GM19328 (cell line): ENCODE data around the gene SNAPC2.
A peak's percentile ranks its signal among the peaks of the same experiment; 100 is the strongest.
"Not testable (repeated sequence)": the region's sequence is repeated elsewhere in the genome, so short reads cannot be mapped to it uniquely, and the experiment has no call there.

Experiments
- ATAC-seq: cut with Tn5 transposase; IDR thresholded peaks from one replicate; pipeline ENCODE4 v1.9.1; 2021; ENCODE audit warnings: mild to moderate bottlenecking, moderate library complexity; ENCODE audit not compliant: unreplicated experiment

The SNAPC2 gene

DNA sequence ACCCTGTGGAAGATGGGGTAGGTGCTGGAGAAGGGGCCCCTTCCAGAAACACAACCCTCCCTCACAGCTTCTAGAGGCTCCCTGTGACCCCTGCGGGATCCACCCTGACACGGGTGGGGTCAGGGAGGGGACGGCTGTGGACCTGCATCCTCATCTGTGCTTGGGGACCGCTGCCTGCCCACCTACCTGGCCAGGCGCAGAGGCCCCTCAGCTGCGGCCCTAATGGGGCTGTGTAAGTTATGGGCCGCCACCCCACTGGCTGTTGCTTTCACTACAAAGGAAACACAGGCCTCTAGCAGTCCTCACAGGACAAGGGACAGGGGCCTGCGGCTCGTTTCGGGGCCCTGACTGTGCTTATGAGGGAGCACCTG, 12.8 kb downstream of the SNAPC2 start:
- ATAC-seq = no peak

DNA sequence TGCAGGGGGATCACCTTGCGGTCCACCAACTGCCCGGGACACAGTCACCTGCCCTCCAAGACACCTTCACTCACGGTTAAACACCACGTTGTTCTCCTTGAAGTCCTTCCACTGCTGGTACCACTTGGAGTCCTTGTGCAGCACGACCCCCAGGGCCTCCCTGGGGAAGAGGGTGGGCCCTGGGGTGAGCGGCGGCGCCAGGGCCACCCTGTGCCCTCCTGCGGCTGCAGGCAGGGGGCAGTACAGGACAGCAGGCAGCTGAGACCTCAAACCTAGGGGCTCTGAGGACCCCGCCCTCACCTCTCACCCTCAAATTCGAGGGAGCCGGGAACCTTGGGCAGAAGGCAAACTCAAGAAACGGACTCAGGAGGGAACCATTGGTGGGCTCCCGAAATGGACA, 13.3 kb downstream of the SNAPC2 start:
- ATAC-seq = no peak

DNA sequence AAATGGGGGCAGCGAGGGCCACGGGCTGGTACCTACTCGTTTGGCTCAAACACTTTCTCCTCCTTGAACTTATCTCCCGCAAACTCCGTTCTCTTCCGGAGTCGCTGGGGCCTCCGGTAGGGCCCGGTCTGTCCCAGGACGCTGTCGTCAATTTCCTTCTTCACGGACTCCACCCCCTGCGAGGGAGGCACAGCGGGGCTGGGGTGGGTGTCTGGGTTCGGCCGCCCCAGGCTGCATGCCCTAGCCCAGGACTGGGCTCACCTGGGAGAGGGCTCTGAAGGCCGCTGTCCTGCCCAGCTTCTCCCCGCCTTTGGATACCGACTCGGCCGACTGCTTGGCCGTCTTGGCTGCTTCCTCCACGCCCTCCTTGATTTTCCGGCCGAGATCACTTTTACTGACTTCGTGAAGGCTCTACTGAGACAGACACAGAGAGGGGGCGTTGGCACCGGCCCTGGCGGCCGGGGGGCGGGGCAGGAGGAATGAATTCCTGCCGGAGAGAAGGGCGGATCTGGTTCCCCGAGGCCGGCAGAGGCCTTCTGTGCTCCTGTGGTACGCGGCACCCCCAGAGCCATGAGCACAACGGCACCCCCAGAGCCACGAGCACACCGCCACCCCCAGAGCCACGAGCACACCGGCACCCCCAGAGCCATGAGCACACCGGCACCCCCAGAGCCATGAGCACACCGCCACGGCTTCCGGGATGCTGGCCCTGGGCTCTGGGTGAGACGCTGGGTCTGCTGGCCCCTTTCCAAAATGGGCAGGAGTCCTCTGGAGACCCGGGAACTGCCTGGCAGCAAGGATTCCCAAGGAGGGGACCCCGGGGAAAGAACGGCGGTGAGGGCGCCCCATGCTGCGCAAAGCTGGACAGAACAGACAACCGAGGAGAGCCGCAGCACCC, 13.9 kb downstream of the SNAPC2 start:
- no peak for ATAC-seq

DNA sequence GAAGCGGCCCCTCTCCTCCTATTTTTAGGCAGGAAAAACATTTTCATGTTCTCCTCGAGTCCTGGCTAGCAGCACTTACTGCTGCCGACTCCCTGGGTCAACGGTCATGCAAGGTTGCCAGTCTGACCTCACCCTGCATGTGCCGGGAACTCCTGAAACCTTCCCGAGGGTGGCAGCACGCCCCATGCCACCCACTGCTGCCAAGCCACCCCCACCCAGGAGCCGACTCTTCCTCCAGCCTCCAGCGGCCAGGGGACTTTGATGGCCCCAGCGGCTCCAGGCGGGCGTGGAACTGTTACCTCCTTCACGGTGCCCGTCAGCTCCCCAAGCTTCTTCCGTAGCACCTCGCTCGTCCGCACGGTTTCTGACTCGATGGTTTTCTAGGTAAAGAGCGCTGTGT, 14.6 kb downstream of the SNAPC2 start:
- ATAC-seq = no peak

DNA sequence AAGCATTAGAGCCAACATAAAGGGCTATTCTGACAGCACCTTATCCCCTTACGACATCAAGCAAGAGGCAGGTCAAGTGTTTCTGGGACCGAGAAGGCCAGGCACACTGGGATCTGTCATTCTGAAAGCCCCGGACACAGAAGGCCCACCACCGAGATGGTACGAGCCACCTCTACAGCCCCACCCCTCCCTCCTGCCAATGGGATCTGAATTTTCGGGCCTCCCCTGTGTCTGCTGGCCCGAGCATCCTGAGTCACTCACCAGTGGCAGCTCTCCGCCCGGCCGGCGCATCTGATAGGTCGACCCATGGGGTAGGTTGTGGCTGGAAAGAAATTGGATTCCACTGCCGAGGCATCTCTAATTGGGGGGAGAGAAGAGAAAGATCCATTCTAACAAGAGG, 20.7 kb downstream of the SNAPC2 start:
- no peak for ATAC-seq

DNA sequence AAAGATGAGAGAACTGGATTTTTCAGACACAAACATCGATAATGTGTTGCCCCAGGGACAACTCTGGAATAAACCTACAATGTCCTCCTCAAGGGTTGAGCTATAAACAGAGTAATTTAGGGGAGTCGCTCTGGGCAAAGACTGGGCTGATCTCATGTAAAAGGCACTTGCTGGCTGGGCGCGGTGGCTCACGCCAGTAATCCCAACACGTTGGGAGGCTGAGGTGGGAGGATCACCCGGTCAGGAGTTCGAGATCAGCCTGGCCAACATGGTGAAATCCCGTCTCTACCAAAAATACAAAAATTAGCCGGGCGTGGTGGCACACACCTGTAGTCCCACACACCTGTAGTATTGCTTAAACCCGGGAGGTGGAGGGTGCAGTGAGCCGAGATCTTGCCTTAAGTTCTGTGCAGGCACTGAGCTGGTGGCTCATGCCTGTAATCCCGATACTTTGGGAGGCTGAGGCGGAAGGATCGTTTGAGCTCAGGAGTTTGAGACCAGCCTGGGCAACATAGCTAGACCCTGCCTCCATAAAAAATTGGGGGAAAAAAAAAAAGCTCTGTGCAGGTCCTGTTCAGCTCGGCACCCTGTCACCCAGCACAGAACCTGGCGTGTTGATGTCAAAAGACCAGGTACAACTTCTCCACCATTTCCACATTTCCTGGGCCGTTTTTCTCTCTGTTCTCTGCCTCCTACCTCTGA, 21.9 kb downstream of the SNAPC2 start:
- no peak for ATAC-seq

DNA sequence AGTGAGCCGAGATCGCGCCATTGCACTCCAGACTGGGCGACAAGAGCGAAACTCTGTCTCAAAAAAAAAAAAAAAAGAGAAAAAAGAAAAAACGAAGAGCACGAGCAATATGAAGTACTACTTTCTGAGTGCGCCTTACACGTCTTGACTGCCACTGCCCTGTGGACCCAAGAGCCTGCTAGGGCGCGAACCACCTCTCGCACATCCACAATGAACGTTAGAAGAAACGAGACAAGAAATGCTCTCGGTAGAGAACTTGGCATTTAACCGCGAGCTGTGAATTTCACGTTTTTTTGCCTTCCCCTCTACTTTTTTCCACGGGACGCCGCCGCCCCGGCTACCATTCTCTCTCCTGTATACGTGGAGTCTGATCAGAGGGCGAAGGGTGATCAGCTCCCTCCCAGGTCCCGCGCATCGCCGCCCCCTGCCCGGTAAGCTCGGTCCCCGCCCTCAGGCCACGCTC, 22.9 kb downstream of the SNAPC2 start:
- ATAC-seq = peak; percentile 1

DNA sequence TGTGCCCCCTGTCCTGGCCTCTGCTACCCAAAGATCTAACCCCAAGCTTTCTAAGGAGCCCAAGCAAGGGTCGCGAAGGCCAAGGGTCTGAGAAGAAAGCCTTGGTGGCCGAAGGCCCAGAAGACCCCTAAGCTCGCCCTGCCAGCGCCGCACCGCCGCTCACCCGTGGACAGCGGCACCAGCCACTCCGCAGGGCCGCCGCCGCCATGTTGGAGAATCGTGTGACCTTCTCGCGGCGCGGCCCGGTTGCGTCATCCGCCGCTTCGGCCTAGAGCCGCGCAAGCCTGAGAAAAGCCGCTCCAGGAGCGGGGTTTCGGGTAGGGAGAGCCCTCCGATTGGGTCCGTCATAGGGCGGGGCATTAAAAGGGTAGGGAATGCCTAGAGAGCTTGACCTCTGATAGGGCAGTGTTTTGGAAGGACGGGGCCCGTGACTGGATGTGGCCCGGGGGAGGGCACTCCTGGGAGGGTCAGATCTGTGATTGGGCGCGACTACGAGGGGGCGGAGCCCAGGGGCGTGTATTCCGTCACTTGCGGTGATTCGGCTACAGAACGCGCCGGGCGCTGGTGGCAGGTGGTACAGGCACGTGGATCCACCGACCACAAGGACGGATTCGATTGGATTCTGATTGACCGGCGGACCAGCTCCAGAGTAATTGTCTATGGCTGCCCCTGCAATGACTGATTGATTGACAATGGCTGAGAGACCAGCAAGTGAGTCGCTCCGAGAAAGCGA, 23.5 kb downstream of the SNAPC2 start, which contains the start of gene TIMM44:
TSS of gene TIMM44 (minus strand) at position 223 of the 733 bp plus-strand sequence. CDS start at position 208, 15 bp downstream.
- peak; percentile 97 for ATAC-seq

DNA sequence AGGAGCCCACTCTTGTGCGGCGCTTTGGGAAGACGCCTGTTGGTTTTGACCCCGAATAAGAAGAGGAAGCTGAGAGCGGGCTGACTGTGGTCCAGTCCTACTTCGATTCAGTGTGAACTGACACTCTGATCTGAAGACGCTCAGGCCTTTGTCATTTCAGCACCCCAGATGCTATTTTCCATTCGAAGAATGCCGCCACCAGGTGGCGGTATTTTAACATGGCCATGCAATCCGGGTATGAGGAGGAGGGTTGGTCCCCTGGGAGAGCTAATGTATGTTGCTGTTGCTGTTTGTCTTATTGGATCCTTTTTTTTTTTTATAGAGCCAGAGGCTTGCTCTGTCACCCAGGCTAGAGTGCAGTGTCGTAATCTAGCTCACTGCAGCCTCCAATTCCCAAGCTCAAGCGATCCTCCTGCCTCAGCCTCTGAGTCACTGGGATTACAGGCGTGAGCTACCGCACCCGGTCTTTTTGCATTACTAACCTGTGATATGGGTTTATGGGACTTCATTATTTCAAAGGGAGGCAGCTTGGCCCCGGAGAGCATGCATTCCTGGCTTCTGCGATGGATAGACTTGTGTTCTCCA, 24.1 kb downstream of the SNAPC2 start:
- ATAC-seq = peak; percentile 21

DNA sequence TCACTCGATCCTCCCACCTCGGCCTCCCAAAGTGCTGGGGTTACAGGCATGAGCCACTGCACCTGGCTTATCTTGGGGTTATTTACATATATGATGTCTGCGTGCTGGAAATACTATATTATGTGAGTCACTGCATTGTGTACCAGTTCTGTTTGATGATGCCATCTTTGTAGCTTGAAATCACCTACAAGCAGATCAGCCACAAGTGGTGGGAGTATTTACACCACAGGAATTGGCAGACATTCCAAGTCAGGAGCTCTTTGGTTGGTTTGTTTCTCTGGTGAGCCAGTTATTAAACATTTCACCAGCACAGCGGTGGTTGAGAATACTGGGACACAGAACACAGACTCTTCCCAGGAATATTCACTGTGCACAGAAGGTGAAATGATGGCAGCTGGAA, 27.8 kb downstream of the SNAPC2 start:
- no peak for ATAC-seq

DNA sequence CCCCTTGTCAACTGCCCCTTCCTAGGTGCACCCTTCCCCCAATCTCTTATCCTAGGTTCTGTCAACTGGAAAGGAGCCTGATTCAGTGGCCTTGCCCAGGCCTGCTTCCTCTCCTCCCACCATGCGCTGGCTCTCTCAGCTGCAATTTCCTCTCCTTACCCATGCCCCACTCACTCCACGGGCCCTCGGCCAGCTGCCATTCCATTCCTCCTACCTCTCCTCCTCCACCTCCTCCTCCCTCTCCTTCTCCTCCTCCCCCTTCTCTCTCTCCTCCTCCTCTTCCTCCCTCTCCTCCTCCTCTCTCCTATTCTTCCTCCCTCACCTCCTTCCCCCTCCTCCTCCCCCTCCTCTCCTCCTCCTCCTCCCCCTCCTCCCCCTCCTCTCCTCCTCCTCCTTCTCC, 32.9 kb downstream of the SNAPC2 start:
- no peak for ATAC-seq

DNA sequence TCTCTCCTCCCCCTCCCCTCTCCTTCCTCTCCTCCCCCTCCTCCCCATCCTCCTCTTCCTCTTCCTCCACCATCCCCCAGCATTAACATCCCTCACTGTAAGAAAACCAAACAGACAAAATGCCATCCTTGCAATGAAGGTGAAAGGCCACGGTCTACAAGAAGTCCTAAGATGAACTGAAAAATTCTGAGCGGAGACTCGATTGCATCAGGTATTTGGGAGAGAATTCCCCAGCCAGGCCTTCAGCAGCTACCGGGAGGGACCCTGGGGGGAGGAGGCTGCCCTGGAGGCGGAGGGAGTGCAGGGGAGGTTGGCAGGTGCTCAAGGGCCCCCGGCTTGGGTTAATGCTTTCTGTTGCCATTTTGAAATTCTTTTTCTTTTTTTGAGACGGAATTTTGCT, 33.4 kb downstream of the SNAPC2 start:
- ATAC-seq = no peak

DNA sequence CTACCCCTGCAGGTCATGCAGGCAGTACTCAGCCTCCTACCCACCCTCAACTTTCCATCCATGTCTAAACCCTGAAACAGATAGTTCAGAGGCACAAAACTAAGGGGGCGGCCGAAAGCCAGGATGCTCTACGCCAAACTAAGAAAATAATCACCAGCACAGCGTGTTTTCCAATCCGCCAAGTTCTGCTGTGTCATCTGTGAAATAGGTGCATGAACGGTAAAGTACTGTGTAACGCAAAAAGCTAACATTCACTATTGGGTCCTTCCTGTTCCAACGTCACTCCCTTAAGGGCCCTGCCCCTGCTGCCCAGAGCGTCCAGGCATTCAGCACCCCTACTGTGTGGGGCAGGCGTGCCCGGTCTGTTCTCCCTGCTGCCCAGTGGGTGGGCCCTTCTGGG, 35.6 kb downstream of the SNAPC2 start:
- ATAC-seq = no peak

DNA sequence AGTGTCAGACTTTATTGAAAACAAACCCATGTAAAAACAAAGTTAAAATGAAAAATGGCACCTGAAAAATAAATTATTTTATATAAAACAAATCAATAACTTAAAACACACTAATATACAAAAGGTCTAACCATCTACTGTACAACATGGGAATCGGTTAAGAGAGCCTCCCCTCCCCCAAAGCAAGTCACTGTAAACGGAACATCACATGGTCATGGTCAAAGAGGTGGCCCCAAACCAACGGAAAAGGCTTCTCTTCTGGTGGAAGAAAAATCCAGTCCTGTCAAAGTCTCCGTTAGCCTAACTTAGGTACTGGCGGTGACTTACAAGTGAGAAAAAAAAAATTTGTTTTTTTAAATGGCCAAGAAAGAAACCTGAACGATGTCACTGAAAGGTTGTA, 39.1 kb downstream of the SNAPC2 start:
- ATAC-seq = no peak

DNA sequence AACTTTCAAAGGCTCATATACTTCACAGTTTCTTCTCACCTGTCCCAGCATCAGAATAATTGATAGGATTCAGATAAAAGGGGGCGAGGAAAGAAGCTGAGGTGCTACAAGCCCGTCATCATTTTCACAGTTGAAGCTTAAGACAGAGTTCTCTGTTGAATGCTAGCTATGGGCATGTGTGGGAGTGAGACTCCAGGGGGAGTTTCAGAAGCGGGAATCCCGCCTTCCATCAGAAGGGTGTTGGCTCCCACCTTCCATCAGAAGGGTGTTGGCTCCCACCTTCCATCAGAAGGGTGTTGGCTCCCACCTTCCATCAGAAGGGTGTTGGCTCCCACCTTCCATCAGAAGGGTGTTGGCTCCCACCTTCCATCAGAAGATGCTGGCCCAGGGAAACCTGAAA, 40.9 kb downstream of the SNAPC2 start:
- ATAC-seq = not testable (repeated sequence)

DNA sequence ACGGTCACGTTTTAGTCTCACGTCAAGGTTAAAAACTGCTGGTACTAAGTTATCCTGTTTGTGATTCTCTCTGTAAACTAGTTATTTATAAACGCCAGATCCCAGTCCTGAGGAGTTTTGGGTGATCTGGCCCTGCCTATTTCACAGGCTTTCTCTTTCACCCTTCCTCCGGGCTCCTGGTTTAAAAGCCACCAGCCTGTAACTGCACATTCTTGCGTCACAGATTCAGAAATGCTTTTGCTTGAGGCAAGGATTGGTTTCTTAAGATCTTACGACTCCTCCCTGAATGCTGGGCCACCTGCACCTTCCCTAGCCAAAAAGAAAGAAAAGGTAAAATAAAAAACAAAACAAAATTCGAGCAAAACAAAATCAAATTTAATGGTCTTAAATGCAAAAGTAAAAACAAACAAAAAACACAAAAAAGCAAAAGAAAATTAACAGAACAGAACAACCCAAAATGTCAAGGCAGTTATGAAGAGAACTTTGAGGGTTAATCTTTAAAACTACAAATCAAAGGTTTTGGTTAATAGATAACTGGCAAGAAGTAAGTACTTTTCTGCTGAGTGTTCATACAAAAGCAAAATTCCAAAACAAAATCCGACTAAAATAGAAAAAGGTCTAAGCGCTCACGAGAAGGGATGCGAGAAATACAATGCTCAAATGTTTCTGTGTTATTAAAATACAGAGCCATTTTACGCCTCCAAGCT, 41.9 kb downstream of the SNAPC2 start:
- no peak for ATAC-seq

DNA sequence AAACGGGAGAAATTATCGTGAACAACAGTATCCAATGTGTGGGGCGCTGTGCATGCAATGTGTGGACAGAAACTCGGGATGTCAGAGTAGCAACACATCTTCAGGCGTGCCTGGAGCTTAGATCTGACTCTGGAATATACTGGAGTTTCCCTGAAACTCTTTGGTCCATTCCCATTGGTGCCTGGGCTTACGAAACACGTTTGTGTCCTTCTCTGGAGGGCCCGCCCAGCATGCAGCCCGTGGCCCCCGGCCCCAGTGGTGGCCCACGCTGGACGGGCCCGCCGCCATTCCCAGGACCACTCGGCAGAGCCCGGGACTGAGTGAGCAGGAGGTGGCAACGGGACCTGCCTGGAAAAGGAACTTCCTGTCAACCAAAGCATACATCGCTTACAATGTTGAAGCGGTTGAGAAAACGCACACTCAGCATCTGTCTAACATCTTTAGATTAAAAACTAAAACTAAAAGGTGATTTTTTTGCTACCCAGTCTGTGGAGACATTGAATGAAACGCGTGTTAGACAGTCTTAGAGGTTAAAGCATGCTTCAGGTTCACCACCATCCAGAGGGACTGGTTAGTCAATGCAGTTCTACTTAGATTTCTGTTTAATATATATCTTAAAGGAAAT, 42.6 kb downstream of the SNAPC2 start:
- ATAC-seq = no peak

DNA sequence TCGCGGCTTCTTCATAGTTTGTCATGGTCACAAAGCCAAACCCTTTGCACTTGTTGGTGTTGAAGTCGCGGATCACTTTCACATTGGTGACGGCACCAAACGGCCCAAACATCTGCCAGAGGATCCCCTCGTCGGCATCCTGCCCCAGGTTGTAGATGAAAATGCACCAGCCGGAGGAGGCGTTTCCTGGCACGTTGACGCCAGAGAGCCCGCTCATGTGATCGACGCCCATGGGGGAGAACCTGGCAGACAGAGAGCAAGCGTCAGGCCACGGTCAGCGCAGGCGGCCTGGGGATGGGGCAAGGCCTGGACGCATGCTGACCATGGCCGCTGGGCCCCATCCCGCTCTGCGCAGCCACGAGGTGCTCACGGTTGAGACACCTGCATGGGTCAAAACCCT, 43.4 kb downstream of the SNAPC2 start:
- ATAC-seq = no peak

DNA sequence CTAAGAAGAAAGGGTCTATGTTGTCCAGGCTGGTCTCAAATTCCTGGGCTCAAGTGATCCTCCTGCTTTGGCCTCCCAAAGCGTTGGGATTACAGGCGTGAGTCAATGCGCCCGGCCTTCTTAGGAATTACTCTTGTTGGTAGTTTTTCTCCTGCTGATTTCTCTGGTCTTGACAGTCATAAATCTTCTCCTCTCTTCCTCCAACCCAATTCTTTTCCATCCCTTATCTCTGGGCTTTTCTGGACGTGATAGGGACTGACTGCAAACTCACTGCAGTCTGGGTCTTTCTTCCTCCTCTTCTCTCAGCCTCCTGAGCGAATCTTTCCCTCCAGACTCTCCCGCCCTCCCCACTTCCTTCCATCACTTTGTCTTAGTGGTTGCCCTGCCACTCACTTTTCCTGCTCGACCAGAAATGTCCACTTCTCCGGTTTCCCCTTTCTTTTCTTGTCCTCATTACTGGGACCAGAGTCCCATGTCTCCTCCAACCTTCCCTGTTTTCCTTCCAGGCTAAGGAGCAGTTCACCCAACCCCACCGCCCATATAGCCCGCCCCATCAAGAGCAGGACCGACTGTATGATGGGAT, 45.2 kb downstream of the SNAPC2 start:
- no peak for ATAC-seq
